HS-27A (cell line): ENCODE data around the gene CFAP119.

Experiments used
- DNase-seq: peaks from one replicate; pipeline ENCODE4 v3.0.0-alpha.2; 2012; ENCODE audit warnings: low read depth, missing footprints

The CFAP119 gene

DNA sequence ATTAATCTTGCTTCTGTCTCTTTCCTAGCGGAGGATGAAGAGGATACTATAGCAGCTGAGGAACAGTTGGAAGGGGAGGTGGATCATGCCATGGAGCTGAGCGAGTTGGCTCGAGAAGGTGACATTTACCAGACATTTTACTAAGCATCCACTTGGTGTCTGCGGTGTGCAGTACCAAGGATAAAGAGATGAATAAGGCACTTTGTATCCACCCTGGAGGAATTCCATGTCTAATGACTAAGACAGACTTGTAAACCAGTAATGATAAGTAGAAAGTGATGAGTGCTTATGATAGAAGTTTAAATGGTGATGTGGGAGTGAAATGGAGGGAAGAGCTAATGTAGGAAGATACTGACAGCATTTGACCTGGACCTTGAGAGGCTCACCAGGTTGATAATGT, 50.9 kb downstream of the CFAP119 start:
- no peak for DNase-seq
